Amniotic epithelial cell (primary cell): Measurements from ENCODE around the gene MGMT.

Experiments
- DNase-seq: peaks from one replicate; pipeline ENCODE4 v3.0.0-alpha.2; 2010; ENCODE audit warnings: low read depth

The MGMT gene

GRCh38 chr10:129495256-129495655 lies 28.2 kb downstream of the MGMT start:
- no peak for DNase-seq

GRCh38 chr10:129495698-129496097 lies 28.7 kb downstream of the MGMT start:
- no peak for DNase-seq

GRCh38 chr10:129497013-129497412 lies 30.0 kb downstream of the MGMT start:
- DNase-seq: no peak

GRCh38 chr10:129498680-129499079 lies 31.6 kb downstream of the MGMT start:
- DNase-seq: no peak

- no peak for DNase-seq
Observed at GRCh38 chr10:129500617-129501339, 33.7 kb downstream of the MGMT start.

- DNase-seq: no peak
Observed at GRCh38 chr10:129501652-129502436, 34.8 kb downstream of the MGMT start.

GRCh38 chr10:129502448-129502847 lies 35.4 kb downstream of the MGMT start:
- no peak for DNase-seq

- DNase-seq: no peak
Observed at GRCh38 chr10:129505500-129506075, 38.5 kb downstream of the MGMT start.

GRCh38 chr10:129506101-129506797 lies 39.2 kb downstream of the MGMT start:
- DNase-seq: no peak

- DNase-seq: no peak
Observed at GRCh38 chr10:129507216-129507889, 40.3 kb downstream of the MGMT start.

- DNase-seq: no peak
Observed at GRCh38 chr10:129509155-129509554, 42.1 kb downstream of the MGMT start.

GRCh38 chr10:129509835-129510234 lies 42.8 kb downstream of the MGMT start:
- no peak for DNase-seq

GRCh38 chr10:129511086-129511485 lies 44.0 kb downstream of the MGMT start:
- no peak for DNase-seq

- DNase-seq: no peak
Observed at GRCh38 chr10:129511758-129512157, 44.7 kb downstream of the MGMT start.

GRCh38 chr10:129513312-129513711 lies 46.3 kb downstream of the MGMT start:
- no peak for DNase-seq

GRCh38 chr10:129514568-129515451 lies 47.8 kb downstream of the MGMT start:
- no peak for DNase-seq

- no peak for DNase-seq
Observed at GRCh38 chr10:129516846-129517679, 50.0 kb downstream of the MGMT start.

- no peak for DNase-seq
Observed at GRCh38 chr10:129517680-129518057, 50.6 kb downstream of the MGMT start.

- no peak for DNase-seq
Observed at GRCh38 chr10:129518793-129519192, 51.8 kb downstream of the MGMT start.

- no peak for DNase-seq
Observed at GRCh38 chr10:129520440-129521080, 53.5 kb downstream of the MGMT start.
